COLO668 (cell line): ENCODE results near the gene GSN.

ENCODE experiments used
- DNase-seq: peaks from one replicate; lab custom pipeline; 2025; ENCODE audit not compliant: unreplicated experiment; lab: John Stamatoyannopoulos, UW

Gene GSN

GRCh38 chr9:121322037-121322736, 54.2 kb downstream of the GSN start:
- DNase-seq = no peak

GRCh38 chr9:121322737-121323448, 54.9 kb downstream of the GSN start:
- no peak for DNase-seq

GRCh38 chr9:121323449-121324151, 55.6 kb downstream of the GSN start:
- DNase-seq = no peak

GRCh38 chr9:121324316-121324715, 56.4 kb downstream of the GSN start:
- no peak for DNase-seq

DNA sequence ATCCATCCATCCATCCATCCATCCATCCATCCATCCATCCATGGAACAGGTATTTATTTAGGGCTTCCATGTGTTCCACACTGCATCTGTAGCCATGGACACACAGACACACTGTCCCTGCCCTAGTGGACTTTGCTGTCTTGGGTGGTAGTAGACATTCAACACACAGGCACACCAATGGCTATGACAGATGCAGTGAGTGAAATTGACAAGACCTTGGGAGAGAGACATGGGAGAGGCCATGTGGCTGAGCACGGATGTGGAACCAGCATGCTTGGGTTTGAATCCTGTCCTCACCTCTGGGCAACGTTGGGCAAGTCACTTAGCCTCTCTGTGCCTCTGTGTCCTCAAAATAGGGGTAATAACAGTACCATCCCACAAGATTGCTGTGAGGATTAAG, 56.8 kb downstream of the GSN start:
- no peak for DNase-seq

GRCh38 chr9:121325387-121325786, 57.4 kb downstream of the GSN start:
- DNase-seq = no peak

DNA sequence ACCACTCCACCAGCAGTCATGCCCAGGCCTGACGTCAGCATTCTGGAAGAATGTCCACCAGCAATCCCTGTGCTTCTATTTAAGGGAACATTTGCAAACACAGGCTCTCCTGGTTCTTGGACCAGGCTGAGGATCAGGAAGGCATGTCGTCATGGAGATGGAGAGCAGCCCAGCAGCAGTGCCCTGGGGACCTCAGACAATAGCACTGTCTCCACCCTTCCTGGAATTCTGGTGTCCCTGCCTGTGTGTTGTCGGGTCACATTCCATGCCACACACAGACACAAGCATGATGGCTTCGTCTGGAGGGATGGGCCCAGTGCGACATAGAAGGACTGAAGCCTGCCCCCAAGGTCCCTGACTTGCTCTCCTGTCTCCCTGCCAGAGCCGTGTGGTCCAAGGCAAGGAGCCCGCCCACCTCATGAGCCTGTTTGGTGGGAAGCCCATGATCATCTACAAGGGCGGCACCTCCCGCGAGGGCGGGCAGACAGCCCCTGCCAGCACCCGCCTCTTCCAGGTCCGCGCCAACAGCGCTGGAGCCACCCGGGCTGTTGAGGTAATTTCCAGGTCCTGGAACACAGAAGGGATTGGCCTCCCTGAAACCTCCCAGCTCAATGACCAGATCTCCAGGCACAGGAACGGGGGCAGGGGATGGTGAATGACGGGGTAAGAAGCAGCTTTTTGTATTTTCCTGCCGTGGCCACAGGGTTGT, 58.3 kb downstream of the GSN start:
- no peak for DNase-seq

DNA sequence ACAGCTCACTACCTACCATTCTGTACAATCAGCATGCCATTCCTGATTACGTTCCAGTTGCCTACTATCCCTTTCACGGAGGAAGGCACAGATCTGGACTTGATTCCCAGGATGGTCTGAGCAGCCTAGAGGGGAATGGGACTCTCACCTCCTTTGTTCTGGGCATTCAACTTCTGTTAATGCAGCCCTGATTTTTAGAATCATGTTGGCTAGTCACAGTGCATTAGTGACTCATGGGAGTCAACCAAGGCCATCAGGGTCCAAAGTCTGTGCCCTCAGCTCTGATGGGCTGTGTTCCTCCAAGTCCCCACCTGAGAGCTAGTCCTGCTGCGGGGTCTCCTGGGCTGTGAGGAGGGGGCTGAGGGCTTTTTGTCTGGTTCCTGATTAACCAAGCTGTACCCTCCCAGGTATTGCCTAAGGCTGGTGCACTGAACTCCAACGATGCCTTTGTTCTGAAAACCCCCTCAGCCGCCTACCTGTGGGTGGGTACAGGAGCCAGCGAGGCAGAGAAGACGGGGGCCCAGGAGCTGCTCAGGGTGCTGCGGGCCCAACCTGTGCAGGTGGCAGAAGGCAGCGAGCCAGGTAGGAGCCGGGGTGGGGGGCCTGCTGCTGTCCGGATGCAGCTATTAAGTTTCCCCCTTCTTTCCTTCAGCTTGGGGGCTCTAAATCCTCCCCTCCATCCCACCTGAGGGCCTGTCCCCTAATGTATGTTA, 59.1 kb downstream of the GSN start:
- no peak for DNase-seq

- DNase-seq = no peak
Observed at GRCh38 chr9:121328476-121328875, 60.5 kb downstream of the GSN start.

DNA sequence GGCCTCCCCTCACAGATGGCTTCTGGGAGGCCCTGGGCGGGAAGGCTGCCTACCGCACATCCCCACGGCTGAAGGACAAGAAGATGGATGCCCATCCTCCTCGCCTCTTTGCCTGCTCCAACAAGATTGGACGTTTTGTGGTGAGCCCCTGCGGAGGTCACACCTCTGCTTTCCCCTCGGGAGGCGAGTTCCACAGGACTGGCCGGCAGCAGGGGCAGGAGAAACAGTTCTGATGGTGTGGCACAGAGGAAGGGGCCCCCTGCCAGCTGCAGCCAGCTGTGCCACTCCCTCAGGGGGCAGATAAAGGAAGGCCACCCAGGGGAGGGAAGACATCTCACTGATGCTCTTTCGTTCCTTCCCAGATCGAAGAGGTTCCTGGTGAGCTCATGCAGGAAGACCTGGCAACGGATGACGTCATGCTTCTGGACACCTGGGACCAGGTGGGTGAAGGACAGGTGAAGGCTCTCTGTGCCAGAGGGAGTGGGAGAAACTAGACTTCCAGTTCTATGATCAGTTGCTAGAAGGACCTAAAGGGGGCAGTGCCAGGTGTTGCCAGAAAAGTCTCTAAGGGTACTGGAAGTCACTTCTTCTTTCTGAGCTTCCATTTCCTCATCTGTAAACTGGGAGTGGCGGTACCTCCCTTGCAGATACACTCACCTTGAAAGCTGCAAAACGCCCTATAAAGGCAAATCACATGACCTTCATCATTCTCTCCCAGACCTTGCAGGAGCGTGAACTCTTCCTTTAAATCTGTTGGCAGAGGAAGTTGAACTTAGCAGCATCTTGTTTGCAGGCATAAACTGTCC, 61.1 kb downstream of the GSN start:
- peak; percentile 16 for DNase-seq

DNA sequence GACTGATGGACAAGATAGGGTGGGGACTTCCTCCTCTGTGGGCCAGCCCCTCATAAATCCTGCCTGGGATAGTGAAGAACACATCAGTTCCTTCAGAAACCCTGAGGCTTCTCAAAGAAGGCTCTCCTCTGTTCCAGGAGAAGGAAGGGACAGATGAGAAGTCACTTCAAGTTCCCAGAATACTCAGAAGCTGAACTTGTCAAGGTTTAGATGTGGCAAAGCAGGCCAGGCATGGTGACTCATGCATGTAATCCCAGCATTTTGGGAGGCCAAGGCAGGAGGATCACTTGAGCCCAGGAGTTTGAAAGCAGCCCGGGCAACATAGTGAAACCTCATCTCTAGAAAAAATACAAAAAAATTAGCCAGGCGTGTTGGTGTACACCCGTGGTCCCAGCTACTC, 63.6 kb downstream of the GSN start:
- DNase-seq = no peak

- DNase-seq = no peak
Observed at GRCh38 chr9:121331992-121332685, 64.2 kb downstream of the GSN start.

DNA sequence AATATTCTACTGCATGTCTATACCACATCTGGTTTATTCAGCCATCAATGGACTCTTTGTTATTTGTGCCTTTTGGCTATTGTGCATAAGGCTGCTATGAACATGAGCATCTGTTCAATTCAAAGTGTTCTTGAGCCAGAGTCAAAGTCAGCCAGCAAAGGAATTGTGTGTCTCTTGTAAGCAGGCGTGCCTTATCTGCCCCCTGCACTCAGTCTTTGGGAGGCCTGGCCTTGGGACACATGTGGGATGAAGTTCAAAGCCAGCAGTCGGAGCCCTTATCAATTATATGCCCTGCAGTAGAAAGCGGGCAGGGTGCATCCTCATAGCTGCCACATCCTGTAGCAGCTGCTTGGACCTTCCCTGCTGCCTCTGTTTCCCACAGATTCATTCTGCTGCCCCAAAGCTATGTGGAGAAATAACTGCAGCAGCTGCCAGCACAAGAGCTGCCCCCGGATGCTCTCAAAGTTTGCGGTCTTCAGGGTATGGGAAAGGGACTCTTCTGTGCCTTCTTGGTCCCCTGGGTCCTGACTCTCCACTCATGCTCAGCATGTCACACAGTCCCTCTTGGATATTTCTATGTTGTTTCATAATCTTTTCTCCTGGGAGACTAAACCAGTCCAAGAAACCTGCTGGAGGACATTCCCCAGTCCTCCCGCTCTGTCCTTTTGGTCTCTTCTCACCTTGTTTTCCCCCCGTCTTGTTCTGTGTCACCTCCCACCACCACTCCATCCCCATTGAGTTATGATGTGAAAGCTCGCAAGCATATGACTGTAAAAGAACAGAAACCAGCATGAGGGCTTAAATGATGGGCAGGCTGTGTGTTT, 66.2 kb downstream of the GSN start:
- no peak for DNase-seq

GRCh38 chr9:121336665-121337064, 68.7 kb downstream of the GSN start:
- DNase-seq = no peak

- no peak for DNase-seq
Observed at GRCh38 chr9:121339437-121339836, 71.5 kb downstream of the GSN start.

DNA sequence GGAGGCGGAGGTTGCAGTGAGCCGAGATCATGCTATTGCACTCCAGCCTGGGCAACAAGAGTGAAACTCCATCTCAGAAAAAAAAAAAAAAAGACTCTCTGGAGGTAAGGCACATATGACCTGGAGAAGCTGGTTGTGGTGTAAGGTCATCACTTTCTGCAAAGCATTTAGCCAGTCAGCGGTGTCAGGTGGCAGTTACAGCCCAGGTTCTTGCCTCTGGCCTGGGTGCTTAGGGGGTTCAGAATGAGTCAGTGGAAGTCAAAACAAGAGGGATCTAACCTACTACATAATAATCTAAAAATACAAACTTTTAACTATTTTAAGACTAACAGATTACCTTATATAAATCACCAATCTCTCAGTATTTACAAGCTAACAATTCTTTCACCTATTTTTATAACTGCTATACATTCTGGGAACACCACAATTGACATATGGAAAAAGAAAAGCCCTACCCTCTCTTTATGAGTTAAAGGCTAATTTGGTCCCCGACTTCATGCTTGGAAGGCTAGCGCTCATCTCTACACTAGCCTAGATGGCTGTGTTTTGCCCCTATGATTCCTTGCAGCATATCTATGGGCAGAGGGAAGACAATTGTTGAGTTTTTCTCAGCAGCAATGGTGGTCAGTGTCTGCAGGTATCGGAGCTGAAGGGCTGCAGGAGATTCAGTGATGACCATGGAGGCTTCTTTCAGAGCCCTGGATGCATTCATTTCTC, 72.9 kb downstream of the GSN start:
- no peak for DNase-seq

GRCh38 chr9:121344184-121344583, 76.2 kb downstream of the GSN start:
- DNase-seq = peak; percentile 46

DNA sequence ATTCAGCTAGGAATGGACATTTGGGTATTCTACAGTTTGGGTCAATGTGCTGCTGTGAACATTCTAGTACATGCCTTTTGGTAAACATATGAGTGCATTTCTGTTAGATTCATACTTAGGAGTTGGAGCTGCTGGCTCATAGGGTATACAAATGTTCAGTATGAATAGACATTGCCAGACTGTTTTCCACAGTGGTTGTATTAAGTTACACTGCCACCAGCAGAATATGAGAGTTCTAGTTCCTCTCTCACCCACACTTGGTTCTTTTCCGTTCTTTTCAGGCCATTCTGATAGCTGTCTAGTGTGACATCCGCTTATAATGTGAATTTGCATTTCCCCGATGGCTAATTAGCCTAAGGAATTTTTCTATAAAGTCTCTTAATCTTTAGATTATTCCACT, 77.1 kb downstream of the GSN start:
- no peak for DNase-seq
